HUES64 (cell line): ENCODE measurements around the gene PRMT7.

ENCODE experiments used
- H3K27ac ChIP-seq: 2 replicates; pipeline ENCODE4 v1.7.0; 2013; ENCODE audit warnings: low read depth, low read length, inconsistent platforms
- H3K27me3 ChIP-seq: 2 replicates; pipeline ENCODE4 v1.6.1; 2013; ENCODE audit warnings: mild to moderate bottlenecking, low read length; ENCODE audit not compliant: insufficient read depth
- H3K36me3 ChIP-seq: 2 replicates; pipeline ENCODE4 v1.6.1; 2013; ENCODE audit warnings: mild to moderate bottlenecking, low read length; ENCODE audit not compliant: insufficient read depth
- H3K4me1 ChIP-seq: 2 replicates; pipeline ENCODE4 v1.6.1; 2013; ENCODE audit warnings: mild to moderate bottlenecking, low read length, moderate library complexity; ENCODE audit not compliant: insufficient read depth
- H3K4me3 ChIP-seq: 2 replicates; pipeline ENCODE4 v1.5.1; 2013; ENCODE audit warnings: mild to moderate bottlenecking, low read length, moderate library complexity
- H3K9ac ChIP-seq: 2 replicates; pipeline ENCODE4 v1.6.1; 2013; ENCODE audit warnings: mild to moderate bottlenecking, low read depth, low read length
- H3K9me3 ChIP-seq: 2 replicates; pipeline ENCODE4 v1.6.1; 2013; ENCODE audit warnings: low read depth, low read length; ENCODE audit not compliant: insufficient read depth
- WGBS: fragments of 150-250, 120-280 bp; methylation state at CpG from one replicate; pipeline ENCODE4 v1.1.7; 2013; ENCODE audit warnings: missing lambda C conversion rate; 5-methylcytosine and 5-hydroxymethylcytosine counted together

Gene PRMT7

DNA sequence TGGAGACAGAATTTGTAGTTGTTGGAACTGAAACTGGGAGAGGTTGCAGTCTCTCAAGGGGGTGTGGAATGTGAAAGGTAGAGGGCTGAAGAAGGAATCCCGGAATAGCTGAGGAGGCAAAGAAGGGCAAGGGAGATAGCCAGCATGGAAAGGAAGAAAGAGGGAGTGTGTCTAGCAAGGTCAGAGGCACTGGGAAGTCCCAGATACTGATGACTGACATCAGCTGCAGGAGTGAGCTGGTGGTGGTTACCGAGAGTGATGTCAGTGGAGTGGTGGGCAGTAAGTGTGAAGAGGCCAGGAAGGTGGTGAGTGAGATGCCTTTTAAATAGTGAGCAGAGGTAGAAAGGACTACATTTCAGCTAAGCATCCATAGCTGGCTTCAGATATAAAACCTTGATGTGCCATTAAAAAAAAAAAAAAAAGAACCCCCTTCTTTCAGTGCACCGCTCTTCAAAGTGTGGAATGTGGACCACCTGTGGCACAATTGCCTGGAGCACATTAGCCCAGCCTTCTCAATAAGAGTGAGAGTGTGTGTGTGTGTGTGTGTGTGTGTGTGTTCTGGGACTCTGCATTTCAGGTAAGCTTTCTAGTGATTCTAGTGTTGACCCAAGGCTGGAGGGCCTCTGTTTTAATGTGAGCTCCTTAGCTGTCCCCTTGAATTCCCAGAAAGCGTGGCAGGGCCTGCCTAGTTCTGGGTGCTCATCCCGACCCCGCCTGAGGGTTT is 8.5 kb downstream of the PRMT7 start:
- H3K9ac ChIP-seq, result no peak overlapping the region
- 93% methylated on average over 6 of the region's 6 CpGs for WGBS

DNA sequence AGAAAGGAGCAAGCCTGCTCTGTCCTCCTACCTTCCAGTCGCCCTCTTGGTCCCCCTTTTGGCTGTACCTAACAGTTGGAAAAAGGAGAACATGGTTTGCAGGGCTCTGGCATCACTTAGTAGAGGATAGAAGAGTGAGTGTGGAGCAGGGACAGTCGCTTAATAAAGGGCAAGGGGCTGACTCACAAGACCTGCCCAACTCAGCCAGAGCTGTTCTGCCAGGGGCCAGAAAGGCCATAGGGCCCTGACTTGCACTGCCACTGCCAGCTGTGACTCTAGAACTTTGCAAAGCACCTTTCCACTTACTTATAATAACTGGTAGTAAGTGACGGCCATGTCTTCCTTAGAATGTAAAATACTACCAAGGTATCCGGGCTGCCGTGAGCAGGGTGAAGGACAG is 13.5 kb downstream of the PRMT7 start:
- H3K9ac ChIP-seq, result no peak overlapping the region
- no peak overlapping the region for H3K27ac ChIP-seq
- H3K36me3 ChIP-seq, result peaks cover 69% of the 10 kb centered on the region
- H3K4me1 ChIP-seq, result 0 out of 2 replicates have a peak, but pooled peaks cover 4% of the 10 kb centered on the region
- H3K9me3 ChIP-seq, result no peaks in the 10 kb centered on the region
- no peak overlapping the region for H3K4me3 ChIP-seq
- WGBS, result 93% methylated on average over 5 of the region's 5 CpGs
- no peaks in the 10 kb centered on the region for H3K27me3 ChIP-seq

More for the DNA sequence above, 8.5 kb downstream of the PRMT7 start:
- Histone ChIP-seq H3K4me1 (no peaks in the 10 kb centered on the region), H3K4me3 (no peak overlapping the region), H3K36me3 (peaks cover 74% of the 10 kb centered on the region), H3K27ac (no peak overlapping the region), H3K9me3 (no peaks in the 10 kb centered on the region), H3K27me3 (no peaks in the 10 kb centered on the region)

DNA sequence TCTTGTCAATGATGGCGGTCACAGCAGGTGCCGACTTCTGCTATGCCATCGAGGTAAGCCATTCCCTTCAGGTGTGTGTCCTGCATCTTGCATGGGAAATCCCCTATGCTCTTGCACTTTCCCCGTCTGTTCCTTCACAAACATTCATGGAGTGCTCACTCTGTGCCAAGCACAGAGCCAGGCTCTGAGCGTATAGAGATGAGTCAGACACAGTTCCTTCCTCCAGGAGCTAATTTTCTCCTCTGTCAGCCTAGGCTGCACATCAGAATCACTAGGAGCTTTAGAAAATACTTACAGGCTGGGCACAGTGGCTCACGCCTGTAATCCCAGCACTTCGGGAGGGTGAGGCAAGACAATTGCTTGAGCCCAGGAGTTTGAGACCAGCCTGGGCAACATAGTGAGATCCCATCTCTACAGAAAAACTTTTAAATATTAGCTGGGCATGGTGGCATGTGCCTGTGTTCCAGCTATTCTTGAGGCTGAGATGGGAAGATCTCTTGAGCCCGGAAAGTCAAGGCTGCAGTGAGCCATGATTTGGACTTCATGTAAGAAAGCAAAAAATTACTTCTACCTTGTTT is 14.1 kb downstream of the PRMT7 start:
- no peak overlapping the region for H3K27ac ChIP-seq
- no peaks in the 10 kb centered on the region for H3K27me3 ChIP-seq
- H3K4me1 ChIP-seq, result 0 out of 2 replicates have a peak, but pooled peaks cover 4% of the 10 kb centered on the region
- no peak overlapping the region for H3K4me3 ChIP-seq
- H3K36me3 ChIP-seq, result peaks cover 69% of the 10 kb centered on the region
- H3K9me3 ChIP-seq, result no peaks in the 10 kb centered on the region
- no peak overlapping the region for H3K9ac ChIP-seq
- WGBS, result 98% methylated on average over 8 of the region's 8 CpGs

DNA sequence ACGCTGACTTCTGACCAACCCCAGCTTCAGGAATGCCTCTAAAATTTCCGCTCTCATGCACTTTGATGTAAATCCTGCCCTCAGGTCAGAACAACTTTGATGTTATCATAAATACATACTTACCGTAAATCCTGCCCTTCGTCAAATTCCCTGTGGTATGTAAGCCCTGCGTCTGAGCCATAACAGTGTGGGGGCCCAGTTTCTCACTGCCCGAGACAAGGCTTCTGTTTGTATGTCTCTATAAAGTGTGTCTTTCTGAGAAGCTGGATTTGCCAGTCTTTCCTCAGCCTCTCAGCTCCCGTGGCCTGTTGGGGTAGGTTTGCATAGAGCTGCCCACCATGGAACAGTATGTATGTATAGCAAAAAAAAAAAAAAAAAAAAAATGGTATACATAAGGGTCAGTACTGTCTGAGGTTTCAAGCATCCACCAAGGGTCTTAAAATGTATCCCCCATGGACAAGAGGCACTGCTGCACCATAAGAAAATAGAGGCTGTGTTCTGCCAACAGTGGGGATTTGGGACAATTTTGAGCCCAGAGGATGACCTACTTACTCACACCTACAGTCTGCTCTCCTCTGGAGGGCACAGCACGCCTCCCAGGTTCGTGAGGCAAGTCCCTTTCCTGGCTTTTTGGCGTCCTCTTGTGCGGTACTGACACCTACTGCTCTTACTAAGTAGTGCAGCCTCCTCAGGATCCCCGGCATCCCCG is 17.5 kb downstream of the PRMT7 start:
- Histone ChIP-seq H3K36me3 (peaks cover 71% of the 10 kb centered on the region), H3K27ac (no peak overlapping the region), H3K4me1 (0 out of 2 replicates have a peak, but pooled peaks cover 4% of the 10 kb centered on the region), H3K27me3 (no peaks in the 10 kb centered on the region), H3K9ac (no peak overlapping the region), H3K9me3 (no peaks in the 10 kb centered on the region), H3K4me3 (no peak overlapping the region)
- 53% methylated on average over 13 of the region's 13 CpGs for WGBS

DNA sequence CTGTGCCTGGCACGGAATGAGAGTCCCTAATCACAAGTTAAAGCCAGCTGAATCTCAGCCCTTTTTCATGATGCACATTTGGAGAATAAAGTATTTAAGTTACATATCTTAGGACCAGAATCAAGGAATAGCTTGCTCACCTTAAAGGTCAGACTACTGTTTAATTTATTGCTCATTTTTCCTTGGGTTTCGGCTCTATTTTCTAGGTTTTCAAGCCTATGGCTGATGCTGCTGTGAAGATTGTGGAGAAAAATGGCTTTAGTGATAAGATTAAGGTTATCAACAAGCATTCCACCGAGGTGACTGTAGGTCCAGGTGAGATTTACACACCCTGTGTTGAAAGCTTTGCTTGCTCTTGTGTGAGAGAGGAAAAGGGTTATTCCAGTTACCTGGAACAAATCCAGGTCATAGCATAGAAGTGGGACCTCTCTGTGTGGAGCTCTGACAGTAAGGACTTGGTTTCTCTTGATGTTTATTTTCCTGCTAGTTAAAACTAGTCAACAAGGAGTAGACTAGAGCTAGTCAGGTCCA is 18.1 kb downstream of the PRMT7 start:
- Histone ChIP-seq H3K27me3 (no peaks in the 10 kb centered on the region), H3K27ac (no peak overlapping the region), H3K36me3 (peaks cover 71% of the 10 kb centered on the region), H3K9me3 (no peaks in the 10 kb centered on the region), H3K4me1 (0 out of 2 replicates have a peak, but pooled peaks cover 4% of the 10 kb centered on the region), H3K4me3 (no peak overlapping the region), H3K9ac (no peak overlapping the region)
- 58% methylated on average over 3 of the region's 3 CpGs for WGBS

DNA sequence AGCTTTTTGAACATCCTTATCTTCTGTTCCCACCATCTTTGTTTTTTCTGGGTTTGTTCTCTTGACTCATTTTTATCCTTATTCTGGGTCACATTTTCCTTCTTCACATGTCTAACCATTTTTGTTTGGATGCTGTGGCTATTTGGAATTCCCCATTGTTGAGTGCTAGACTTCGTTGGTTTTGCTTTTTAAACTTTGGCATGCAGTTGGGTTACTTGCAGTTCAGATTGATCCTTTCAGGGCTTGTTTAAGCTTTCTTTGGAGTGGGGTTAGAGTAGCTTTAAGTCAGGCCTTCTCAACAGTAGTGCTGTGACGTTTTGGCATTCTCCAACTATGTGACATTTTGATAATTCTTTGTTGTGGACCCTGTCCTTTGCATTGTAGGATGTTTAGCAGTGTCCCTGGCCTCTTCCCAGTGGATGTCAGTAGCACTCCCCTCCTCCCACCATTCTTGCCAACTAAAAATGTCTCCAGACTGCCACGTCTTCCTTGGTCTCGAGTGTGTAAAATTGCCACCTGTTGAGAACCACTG is 21.1 kb downstream of the PRMT7 start:
- H3K9ac ChIP-seq, result no peak overlapping the region
- 0 out of 2 replicates have a peak, but pooled peaks cover 4% of the 10 kb centered on the region for H3K4me1 ChIP-seq
- 81% methylated on average over 4 of the region's 4 CpGs for WGBS

DNA sequence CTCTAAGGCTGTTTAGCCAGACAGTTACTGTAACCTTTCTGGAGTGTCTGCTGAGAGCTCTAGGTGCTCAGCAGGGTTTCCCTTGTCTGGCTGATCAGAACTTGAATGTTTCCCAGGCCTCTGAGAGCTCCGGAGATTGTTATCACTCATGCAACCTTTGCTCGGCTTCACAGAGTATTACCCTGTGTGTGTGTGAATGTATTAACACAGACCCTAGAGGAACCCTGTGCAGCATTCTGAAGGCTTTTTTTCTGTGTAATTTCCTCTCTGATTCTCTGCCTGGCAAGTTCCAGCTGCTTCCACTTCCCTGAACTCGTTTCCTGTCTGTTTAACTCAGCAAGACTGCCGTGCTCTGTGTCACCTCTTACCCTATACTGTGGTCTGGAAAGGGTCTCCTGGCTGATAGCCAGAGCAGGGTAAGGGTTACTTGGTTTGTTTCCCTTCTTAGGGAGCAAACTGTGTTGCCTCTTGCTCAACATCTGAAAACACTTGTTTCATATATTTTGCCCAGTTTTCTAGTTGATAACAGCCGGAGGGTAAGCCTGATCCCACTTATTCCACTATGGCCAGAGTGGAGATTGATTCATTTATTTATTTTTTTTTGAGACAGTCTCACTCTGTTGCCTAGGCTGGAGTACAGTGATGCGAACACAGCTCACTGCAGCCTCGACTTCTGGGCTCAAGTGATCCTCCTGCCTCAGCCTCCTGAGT is 21.7 kb downstream of the PRMT7 start:
- Histone ChIP-seq H3K27me3 (no peaks in the 10 kb centered on the region), H3K4me3 (no peak overlapping the region), H3K36me3 (peaks cover 62% of the 10 kb centered on the region), H3K27ac (no peak overlapping the region), H3K4me1 (0 out of 2 replicates have a peak, but pooled peaks cover 4% of the 10 kb centered on the region), H3K9ac (no peak overlapping the region), H3K9me3 (no peaks in the 10 kb centered on the region)
- WGBS, result 92% methylated on average over 7 of the region's 7 CpGs

More for the DNA sequence above, 21.1 kb downstream of the PRMT7 start:
- Histone ChIP-seq H3K27me3 (no peaks in the 10 kb centered on the region), H3K9me3 (no peaks in the 10 kb centered on the region), H3K27ac (no peak overlapping the region), H3K36me3 (peaks cover 58% of the 10 kb centered on the region), H3K4me3 (no peak overlapping the region)

DNA sequence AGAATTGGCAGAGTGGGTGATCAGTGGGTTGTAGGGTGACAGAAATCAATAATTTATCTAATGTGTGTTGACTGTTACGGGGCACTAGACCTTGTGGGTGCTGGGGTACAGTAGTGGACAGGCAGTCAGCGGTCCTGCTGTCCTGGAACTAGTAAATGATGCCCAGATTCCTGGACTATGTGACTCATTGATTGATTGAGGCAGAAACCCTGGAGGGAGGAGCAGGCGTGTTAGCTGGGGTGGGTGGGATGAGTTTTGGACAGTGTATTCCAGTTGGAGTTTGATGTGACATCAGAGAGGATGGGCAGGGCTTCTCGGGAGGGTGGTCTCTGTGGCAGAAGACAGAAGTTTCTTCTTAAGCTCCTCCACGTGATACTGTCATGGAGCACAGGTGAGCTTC is 24.4 kb downstream of the PRMT7 start:
- Histone ChIP-seq H3K27ac (no peak overlapping the region), H3K9me3 (no peaks in the 10 kb centered on the region), H3K9ac (no peak overlapping the region), H3K27me3 (no peaks in the 10 kb centered on the region), H3K4me3 (no peak overlapping the region), H3K4me1 (no peaks in the 10 kb centered on the region), H3K36me3 (peaks cover 76% of the 10 kb centered on the region)
- 95% methylated on average over 5 of the region's 5 CpGs for WGBS

DNA sequence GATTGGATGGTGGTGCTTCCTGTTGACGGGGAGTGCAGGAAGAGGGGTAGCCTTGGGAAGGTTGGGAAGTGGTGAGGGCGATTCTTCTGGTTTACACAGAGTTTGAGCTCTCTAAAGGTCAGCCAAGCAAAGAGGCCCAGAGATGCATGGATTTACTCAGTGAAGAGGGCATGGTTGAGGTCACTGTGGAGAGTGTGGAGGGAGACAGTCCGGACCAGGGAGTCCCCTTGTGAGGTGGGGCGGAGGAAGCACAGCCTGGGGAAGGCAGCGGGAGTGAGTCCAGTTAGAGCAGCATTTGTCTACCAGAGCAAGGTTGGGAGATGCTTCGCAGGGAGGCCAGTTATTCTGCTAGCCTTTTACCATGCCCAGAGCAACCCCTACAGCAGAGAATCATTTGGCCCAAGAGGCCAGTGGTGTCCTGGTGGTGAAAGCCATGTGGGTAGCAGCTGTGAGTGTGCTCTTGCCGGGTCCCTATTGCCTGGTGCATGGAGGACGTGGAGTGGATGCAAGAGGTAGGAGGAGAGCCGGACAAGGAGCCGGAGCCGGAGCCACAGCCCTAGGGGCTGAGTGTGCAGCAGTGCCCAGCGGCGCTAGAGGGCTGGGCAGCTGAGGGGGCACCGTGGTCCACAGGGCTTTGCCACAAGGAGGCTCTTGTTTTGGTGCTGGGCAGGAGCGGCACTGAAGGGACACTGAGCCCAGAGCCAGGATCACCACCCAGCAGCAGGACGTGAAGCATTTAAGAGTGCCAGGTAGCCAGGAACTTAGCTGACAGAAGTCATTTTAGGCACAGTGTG is 27.7 kb downstream of the PRMT7 start:
- Histone ChIP-seq H3K27me3 (no peaks in the 10 kb centered on the region), H3K9me3 (no peaks in the 10 kb centered on the region), H3K4me1 (no peaks in the 10 kb centered on the region), H3K4me3 (no peak overlapping the region), H3K9ac (no peak overlapping the region), H3K27ac (no peak overlapping the region), H3K36me3 (peaks cover 71% of the 10 kb centered on the region)
- WGBS, result 96% methylated on average over 16 of the region's 16 CpGs

DNA sequence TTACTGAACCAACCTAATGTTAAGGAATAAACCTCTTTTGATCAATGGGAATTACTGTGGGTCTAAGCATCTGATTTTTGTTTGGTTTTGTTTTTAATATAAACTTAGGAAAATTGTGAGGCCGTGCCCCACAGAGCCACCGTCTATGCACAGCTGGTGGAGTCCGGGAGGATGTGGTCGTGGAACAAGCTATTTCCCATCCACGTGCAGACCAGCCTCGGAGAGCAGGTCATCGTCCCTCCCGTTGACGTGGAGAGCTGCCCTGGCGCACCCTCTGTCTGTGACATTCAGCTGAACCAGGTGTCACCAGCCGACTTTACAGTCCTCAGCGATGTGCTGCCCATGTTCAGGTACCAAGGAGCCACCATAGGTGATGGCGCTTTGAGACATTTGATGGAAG is 28.4 kb downstream of the PRMT7 start:
- Histone ChIP-seq H3K27ac (no peak overlapping the region), H3K9me3 (no peaks in the 10 kb centered on the region), H3K9ac (no peak overlapping the region), H3K36me3 (peaks cover 75% of the 10 kb centered on the region), H3K4me1 (no peaks in the 10 kb centered on the region), H3K27me3 (no peaks in the 10 kb centered on the region), H3K4me3 (no peak overlapping the region)
- 97% methylated on average over 13 of the region's 13 CpGs for WGBS
